H1 (cell line): ENCODE results near the gene EFEMP2. TPM values are rescaled to one million over a fixed set of nuclear protein-coding genes. Genes with fewer than 3 reads are reported as not detected.
A peak's percentile ranks its signal among the peaks of the same experiment; 100 is the strongest.

Source experiments
- CTCF ChIA-PET: fragments of 300-600 bp; sonication (Branson Sonifier 250); formaldehyde crosslinking; loops from one replicate; lab custom pipeline; 2021; ENCODE audit not compliant: partially characterized antibody; lab: Charles Lee
- POLR2A ChIA-PET: fragments of 300-600 bp; sonication (Branson Sonifier 250); formaldehyde crosslinking; loops from one replicate; lab custom pipeline; 2021; ENCODE audit warnings: inconsistent platforms; ENCODE audit not compliant: partially characterized antibody; lab: Charles Lee
- DNase-seq, 2 experiments: peaks; one replicate each; pipeline versions ENCODE4 v3.0.0 to v3.0.0-alpha.2; 2010 to 2022; ENCODE audit warnings: low spot score in 2 of 2, low read depth in 1 of 2, mixed read lengths in 1 of 2
- FAIRE-seq: peaks from 2 replicates; lab custom pipeline; 2011; peaks lifted over from hg19 to GRCh38; lab: Jason Lieb, UNC
- H2AFZ ChIP-seq: 2 replicates; pipeline ENCODE4 v1.8.1; 2012; ENCODE audit warnings: low read length, inconsistent platforms
- H2AK5ac ChIP-seq: 2 replicates; pipeline ENCODE4 v1.6.1; 2013; ENCODE audit warnings: low read depth, low read length
- H2BK120ac ChIP-seq: replicated peaks from 2 replicates; pipeline ENCODE3; 2013; ENCODE audit warnings: low read depth, low read length, inconsistent platforms
- H2BK12ac ChIP-seq: 2 replicates; pipeline ENCODE4 v1.6.1; 2013; ENCODE audit warnings: low read depth, low read length
- H2BK15ac ChIP-seq: 2 replicates; pipeline ENCODE4 v1.6.1; 2013; ENCODE audit warnings: low read length
- H2BK20ac ChIP-seq: 2 replicates; pipeline ENCODE4 v1.6.1; 2013; ENCODE audit warnings: low read length
- H2BK5ac ChIP-seq: 2 replicates; pipeline ENCODE4 v1.6.1; 2013; ENCODE audit warnings: low read depth, low read length
- H3K14ac ChIP-seq: 2 replicates; pipeline ENCODE4 v1.6.1; 2013; ENCODE audit warnings: inconsistent platforms; ENCODE audit not compliant: insufficient read length
- H3K18ac ChIP-seq: 2 replicates; pipeline ENCODE4 v1.6.1; 2013; ENCODE audit warnings: low read length; ENCODE audit errors: extremely low read depth
- H3K23ac ChIP-seq: 2 replicates; pipeline ENCODE4 v1.6.1; 2013; ENCODE audit warnings: inconsistent platforms; ENCODE audit not compliant: insufficient read length
- H3K23me2 ChIP-seq: 2 replicates; pipeline ENCODE4 v1.6.1; 2013; ENCODE audit warnings: low read depth, low read length
- H3K27ac ChIP-seq: 2 replicates; pipeline ENCODE4 v1.6.1; 2011; ENCODE audit warnings: low read depth, low read length, inconsistent platforms
- H3K27me3 ChIP-seq, 4 experiments: replicated peaks in 1 of 4; 1 replicate in 1 of 4; 2 replicates in 3 of 4; pipeline versions ENCODE4 v1.6.1 to v1.8.1; 2011 to 2013; ENCODE audit warnings: low read length in 3 of 4, mild to moderate bottlenecking in 3 of 4, inconsistent platforms in 2 of 4, mixed read lengths in 2 of 4, moderate library complexity in 1 of 4; ENCODE audit not compliant: control insufficient read depth in 3 of 4, insufficient read depth in 3 of 4; ENCODE audit errors: extremely low read depth in 1 of 4
- H3K36me3 ChIP-seq, 4 experiments: 2 replicates each; pipeline versions ENCODE4 v1.6.1 to v1.8.1; 2011 to 2013; ENCODE audit warnings: mild to moderate bottlenecking in 4 of 4, low read length in 3 of 4, moderate library complexity in 2 of 4, control low read depth in 1 of 4, inconsistent platforms in 1 of 4; ENCODE audit not compliant: insufficient read depth in 4 of 4, control insufficient read depth in 2 of 4
- H3K4ac ChIP-seq: replicated peaks from 2 replicates; pipeline ENCODE3; 2013; ENCODE audit warnings: low read length, low read depth, mixed read lengths, inconsistent platforms; ENCODE audit not compliant: insufficient read length
- H3K4me1 ChIP-seq, 4 experiments: replicated peaks in 1 of 4; 1 replicate in 1 of 4; 2 replicates in 3 of 4; pipeline versions ENCODE4 v1.6.1 to v1.8.1; 2011 to 2013; ENCODE audit warnings: low read length in 3 of 4, inconsistent platforms in 2 of 4, mixed read lengths in 1 of 4; ENCODE audit not compliant: insufficient read depth in 4 of 4, control insufficient read depth in 3 of 4
- H3K4me2 ChIP-seq, 2 experiments: 2 replicates each; pipeline versions ENCODE4 v1.6.1 to v1.8.1; 2011 to 2013; ENCODE audit warnings: low read depth in 2 of 2, low read length in 2 of 2, control low read depth in 1 of 2, inconsistent platforms in 1 of 2, mild to moderate bottlenecking in 1 of 2; ENCODE audit not compliant: insufficient read depth in 1 of 2
- H3K4me3 ChIP-seq, 4 experiments: fragments of 200-600, 300-600 bp in 1 of 4; sonication (generic), shearing (Covaris generic), sonication (Bioruptor Twin) in 1 of 4; 2 replicates each; pipeline versions ENCODE4 v1.5.1 to v1.8.1; 2011 to 2016; ENCODE audit warnings: low read length in 4 of 4, low read depth in 3 of 4, control low read depth in 2 of 4, inconsistent platforms in 2 of 4, mild to moderate bottlenecking in 2 of 4, mixed read lengths in 1 of 4, moderate library complexity in 1 of 4; ENCODE audit not compliant: insufficient read depth in 2 of 4; ENCODE audit errors: extremely low read depth in 1 of 4
- H3K56ac ChIP-seq: replicated peaks from 2 replicates; pipeline ENCODE3; 2013; ENCODE audit warnings: low read depth, mild to moderate bottlenecking, mixed read lengths, low read length, inconsistent platforms; ENCODE audit not compliant: insufficient read length
- H3K79me1 ChIP-seq: 2 replicates; pipeline ENCODE4 v1.6.1; 2013; ENCODE audit warnings: low read depth, low read length, control low read depth
- H3K79me2 ChIP-seq, 2 experiments: 2 replicates each; pipeline versions ENCODE4 v1.6.1 to v1.8.1; 2012 to 2013; ENCODE audit warnings: low read length in 2 of 2, mild to moderate bottlenecking in 2 of 2, inconsistent platforms in 1 of 2; ENCODE audit not compliant: insufficient read depth in 2 of 2, control insufficient read depth in 1 of 2
- H3K9ac ChIP-seq, 4 experiments: replicated peaks in 1 of 4; 1 replicate in 1 of 4; 2 replicates in 3 of 4; pipeline versions ENCODE4 v1.6.1 to v1.8.1; 2011 to 2013; ENCODE audit warnings: low read depth in 3 of 4, low read length in 3 of 4, control low read depth in 2 of 4, mild to moderate bottlenecking in 2 of 4, moderate library complexity in 2 of 4, inconsistent platforms in 1 of 4; ENCODE audit errors: extremely low read depth in 1 of 4
- H3K9me3 ChIP-seq, 2 experiments: 2 replicates each; pipeline versions ENCODE4 v1.6.1 to v1.8.1; 2012 to 2013; ENCODE audit warnings: mild to moderate bottlenecking in 2 of 2, moderate library complexity in 2 of 2, control low read depth in 1 of 2, inconsistent platforms in 1 of 2, low read depth in 1 of 2, low read length in 1 of 2, mixed read lengths in 1 of 2; ENCODE audit not compliant: insufficient read depth in 2 of 2
- H4K20me1 ChIP-seq, 2 experiments: replicated peaks in 1 of 2; 2 replicates each; pipeline versions ENCODE3 to v1.8.1; 2011 to 2013; ENCODE audit warnings: inconsistent platforms in 2 of 2, low read length in 2 of 2, mild to moderate bottlenecking in 1 of 2; ENCODE audit not compliant: insufficient read depth in 2 of 2, control insufficient read depth in 1 of 2
- H4K5ac ChIP-seq: 2 replicates; pipeline ENCODE4 v1.6.1; 2013; ENCODE audit warnings: low read length, low read depth, mixed read lengths, inconsistent platforms; ENCODE audit not compliant: insufficient read length
- H4K8ac ChIP-seq: 2 replicates; pipeline ENCODE4 v1.8.0; 2013; ENCODE audit warnings: mild to moderate bottlenecking, moderate library complexity, low read length, inconsistent platforms; ENCODE audit not compliant: insufficient read depth; ENCODE audit errors: extremely low read depth
- H4K91ac ChIP-seq: replicated peaks from 2 replicates; pipeline ENCODE3; 2013; ENCODE audit warnings: low read length, mixed read lengths, inconsistent platforms; ENCODE audit not compliant: insufficient read length
- BRCA1 ChIP-seq: IDR thresholded peaks from 2 replicates; pipeline ENCODE4 v1.6.1; 2012; ENCODE audit warnings: low read depth, low read length, improper control_type of control experiment
- EP300 ChIP-seq, 2 experiments: IDR thresholded peaks; 1 replicate in 1 of 2; 2 replicates in 1 of 2; pipeline ENCODE4 v1.6.1; 2011 to 2012; ENCODE audit warnings: low read depth in 2 of 2, low read length in 2 of 2, mild to moderate bottlenecking in 2 of 2, borderline replicate concordance in 1 of 2, inconsistent platforms in 1 of 2, moderate library complexity in 1 of 2
- NANOG ChIP-seq: IDR thresholded peaks from 2 replicates; pipeline ENCODE4 v1.6.1; 2011; ENCODE audit warnings: low read length, low read depth, mild to moderate bottlenecking, inconsistent platforms; ENCODE audit not compliant: insufficient read depth, poor library complexity, severe bottlenecking
- POLR2A ChIP-seq, 2 experiments: IDR thresholded peaks; 1 replicate in 1 of 2; 2 replicates in 1 of 2; pipeline ENCODE4 v1.6.1; 2011; ENCODE audit warnings: low read depth in 2 of 2, low read length in 2 of 2, mild to moderate bottlenecking in 2 of 2; ENCODE audit errors: control extremely low read depth in 1 of 2
- POU5F1 ChIP-seq: IDR thresholded peaks from 2 replicates; pipeline ENCODE4 v1.6.1; 2011; ENCODE audit warnings: low read depth, mild to moderate bottlenecking, low read length, moderate library complexity
- TAF1 ChIP-seq: IDR thresholded peaks from 2 replicates; pipeline ENCODE4 v1.6.1; 2011; ENCODE audit warnings: mild to moderate bottlenecking, low read depth, low read length
- WGBS, 2 experiments: shearing (Covaris generic) in 1 of 2; methylation state at CpG; one replicate each; pipeline versions ENCODE4 v1.1.6 to v1.1.7; 2013 to 2015; ENCODE audit warnings: low lambda C conversion rate in 2 of 2, mixed read lengths in 2 of 2, inconsistent platforms in 1 of 2, low coverage in 1 of 2, missing lambda C conversion rate in 1 of 2; ENCODE audit not compliant: insufficient replicate concordance in 2 of 2, insufficient coverage in 1 of 2, insufficient read length in 1 of 2; ENCODE audit errors: extremely low coverage in 1 of 2, missing lambda C conversion rate in 1 of 2; 5-methylcytosine and 5-hydroxymethylcytosine counted together
- polyA plus RNA-seq, 7 experiments: library from polyadenylated mRNA; depleted of rRNA in 3 of 7; stranded (reverse) in 5 of 7; unstranded in 2 of 7; fragments of >200 nt in 5 of 7; fragments of 200-250 nt in 2 of 7; gene quantifications; 1 replicate in 5 of 7; 2 replicates in 1 of 7; 4 replicates in 1 of 7; pipeline versions ENCODE4 v1.2.1 to v1.2.3, GENCODE V29; 2011 to 2013; ENCODE audit warnings: missing spikeins in 2 of 7, mixed read lengths in 2 of 7
- total RNA-seq: library from RNA; stranded (reverse); fragmentation: NEBNext Ultra II Directional; extraction: Animal tissue kit (Norgen Biotek cat#: 25700); gene quantifications from 2 replicates; pipeline ENCODE4 v1.2.1, GENCODE V29; 2021

Gene EFEMP2
- total and polyA plus RNA-seq, 2 of the 8 experiments (the other 6 are each of a cell fraction or from before 2014, with no cell fraction given): 8.8 to 17.2 TPM

GRCh38 chr11:65912845-65913244 is 40.2 kb upstream of the EFEMP2 start:
- H3K4me2 ChIP-seq: no peak overlapping the region
- H3K79me2 ChIP-seq: peaks cover 0 to under 1% of the 10 kb centered on the region in 2 experiments; a peak in 1 of 4 replicates
- H2BK12ac ChIP-seq: peak overlapping the region; percentile 39
- no peak for TF ChIP-seq POU5F1
- TF ChIP-seq EP300 (IDR thresholded peaks at IDR 0.05; ENCODE audit: borderline replicate concordance in 1 of 2, low read depth in 2 of 2, low read length in 2 of 2): no peak
- TF ChIP-seq TAF1: no peak
- TF ChIP-seq NANOG: no peak
- no peak for TF ChIP-seq POLR2A (IDR thresholded peaks at IDR 0.05; ENCODE audit: control extremely low read depth in 1 of 2, low read depth in 2 of 2, low read length in 2 of 2)
- no peak for TF ChIP-seq BRCA1
- H3K9ac ChIP-seq: no peak overlapping the region
- H3K9me3 ChIP-seq: no peaks in the 10 kb centered on the region
- H3K4me3 ChIP-seq: no peak overlapping the region
- H3K27me3 ChIP-seq: peaks cover 0 to 11% (median 2%) of the 10 kb centered on the region in 4 experiments; a peak in 4 of 7 replicates
- no peak overlapping the region for H4K8ac ChIP-seq
- no peak overlapping the region for H2AFZ ChIP-seq
- H3K36me3 ChIP-seq: no peaks in the 10 kb centered on the region
- H3K23me2 ChIP-seq: no peaks in the 10 kb centered on the region
- FAIRE-seq (no peak), DNase-seq (no peak)
- no peak overlapping the region for H4K5ac ChIP-seq
- H2BK5ac ChIP-seq: no peak overlapping the region
- no peak overlapping the region for H3K23ac ChIP-seq
- no peak overlapping the region for H2BK120ac ChIP-seq
- 85% methylated on average over 4 of the region's 4 CpGs; no CpG with 5 or more reads in 1 of the 2 experiments for WGBS, 2 experiments
- no peak overlapping the region for H4K91ac ChIP-seq
- no peak overlapping the region for H2BK20ac ChIP-seq
- no peak overlapping the region for H3K27ac ChIP-seq
- ChIA-PET POLR2A (interaction anchor here (1.0 to 1.8 kb wide), 6 partner anchors 15 to 792 kb away, joined by 3 to 6 read pairs (median 3); partner anchors contain the start of gene MUS81), CTCF (interaction anchor here (2.1 to 11.7 kb wide), 3 partner anchors 11 to 133 kb away, joined by 6 to 212 read pairs (median 14); partner anchors contain the start of genes CCDC85B, FIBP and FOSL1)
- H3K4ac ChIP-seq: no peak overlapping the region
- no peak overlapping the region for H2AK5ac ChIP-seq
- no peak overlapping the region for H3K14ac ChIP-seq
- H3K4me1 ChIP-seq: peaks cover 2 to 12% (median 5%) of the 10 kb centered on the region in 4 experiments; a peak in 5 of 7 replicates
- no peak overlapping the region for H3K56ac ChIP-seq
- no peaks in the 10 kb centered on the region; the same call in 1 of the 2 replicates for H3K79me1 ChIP-seq
- peaks cover 0 to 4% of the 10 kb centered on the region in 2 experiments for H4K20me1 ChIP-seq
- H2BK15ac ChIP-seq: no peak overlapping the region
- H3K18ac ChIP-seq: no peak overlapping the region
